HCT116 (cell line): ENCODE data around the gene CUL5. TPM values are rescaled to one million over a fixed set of nuclear protein-coding genes. Genes with fewer than 3 reads are reported as not detected.

Experiments used
- ATAC-seq: fragments of 200-7000 bp; cut with Tn5 transposase; 2 replicates; pipeline ENCODE4 v1.9.1; 2020; ENCODE audit warnings: mild to moderate bottlenecking, moderate library complexity
- BruUV-seq: library from RNA; stranded (reverse); fragments of 400-500 nt; replicated peaks from 2 replicates; lab custom pipeline; 2021; lab: Mats Ljungman, UMichigan
- CTCF ChIA-PET: fragments of 300-600 bp; sonication (Branson Sonifier 250); formaldehyde crosslinking; loops from one replicate; lab custom pipeline; 2021; ENCODE audit warnings: antibody characterized with exemption; lab: Charles Lee
- POLR2A ChIA-PET: fragments of 300-600, 350-600 bp; sonication (Branson Sonifier 250); formaldehyde crosslinking; loops from one replicate; lab custom pipeline; 2021; ENCODE audit warnings: antibody characterized with exemption; lab: Charles Lee
- RAD21 ChIA-PET, 2 experiments: fragments of 300-600 bp; sonication (Branson Sonifier 250); formaldehyde crosslinking; loops; one replicate each; lab custom pipeline; 2023; ENCODE audit warnings: low total read pairs in 2 of 2; ENCODE audit not compliant: uncharacterized antibody in 2 of 2, unreplicated experiment in 2 of 2, low non-redundant PET in 1 of 2; lab: Charles Lee
- DNase-seq: peaks from one replicate; pipeline ENCODE4 v3.0.0-alpha.2; 2010; ENCODE audit warnings: low read depth, low spot score
- H2AFZ ChIP-seq: fragments of 200-600 bp; shearing (Covaris generic), sonication (generic); 2 replicates; pipeline ENCODE4 v1.6.1; 2017; ENCODE audit warnings: low read depth, mixed run types, mixed read lengths, antibody characterized with exemption, low read length; ENCODE audit not compliant: poor library complexity, severe bottlenecking
- H3K27ac ChIP-seq: 2 replicates; pipeline ENCODE4 v1.5.1; 2012; ENCODE audit warnings: low read depth, low read length
- H3K27me3 ChIP-seq: fragments of 200-600 bp; sonication (generic); 2 replicates; pipeline ENCODE4 v1.6.1; 2016; ENCODE audit warnings: mixed run types, low read length, mixed read lengths; ENCODE audit not compliant: insufficient read depth
- H3K36me3 ChIP-seq, 2 experiments: fragments of 200-500 bp in 1 of 2; fragments of 200-600 bp in 1 of 2; sonication (Bioruptor generic) in 1 of 2; sonication (generic) in 1 of 2; 2 replicates each; pipeline versions ENCODE4 v1.5.1 to v1.6.1; 2014 to 2016; ENCODE audit warnings: low read length in 2 of 2, inconsistent platforms in 1 of 2, mixed read lengths in 1 of 2, mixed run types in 1 of 2; ENCODE audit not compliant: insufficient read depth in 2 of 2, control insufficient read depth in 1 of 2
- H3K4me1 ChIP-seq, 2 experiments: fragments of 200-600 bp in 1 of 2; sonication (generic) in 1 of 2; 2 replicates each; pipeline versions ENCODE4 v1.5.1 to v1.6.1; 2012 to 2017; ENCODE audit warnings: low read length in 2 of 2, inconsistent platforms in 1 of 2, mild to moderate bottlenecking in 1 of 2, mixed read lengths in 1 of 2, mixed run types in 1 of 2, moderate library complexity in 1 of 2; ENCODE audit not compliant: insufficient read depth in 2 of 2, control insufficient read depth in 1 of 2
- H3K4me2 ChIP-seq: fragments of 200-600 bp; sonication (generic); 2 replicates; pipeline ENCODE4 v1.6.1; 2017; ENCODE audit warnings: mixed run types, low read length, mixed read lengths
- H3K4me3 ChIP-seq, 2 experiments: fragments of 200-600 bp in 1 of 2; sonication (generic) in 1 of 2; replicated peaks in 1 of 2; 2 replicates each; pipeline ENCODE4 v1.5.1; 2011 to 2016; ENCODE audit warnings: low read length in 2 of 2, control low read depth in 1 of 2, low read depth in 1 of 2, mild to moderate bottlenecking in 1 of 2, mixed read lengths in 1 of 2, mixed run types in 1 of 2
- H3K79me2 ChIP-seq: fragments of 200-600 bp; sonication (generic); 2 replicates; pipeline ENCODE4 v1.6.1; 2017; ENCODE audit warnings: mild to moderate bottlenecking, mixed run types, low read length, moderate library complexity, mixed read lengths; ENCODE audit not compliant: insufficient read depth
- H3K9ac ChIP-seq: fragments of 200-600 bp; sonication (generic); 2 replicates; pipeline ENCODE4 v1.6.1; 2016; ENCODE audit warnings: low read length, mixed read lengths
- H3K9me2 ChIP-seq: fragments of 200-600 bp; sonication (generic), shearing (Covaris generic); 2 replicates; pipeline ENCODE4 v1.6.1; 2017; ENCODE audit warnings: mixed run types, mild to moderate bottlenecking, moderate library complexity; ENCODE audit not compliant: insufficient read depth
- H3K9me3 ChIP-seq, 2 experiments: fragments of 200-500 bp in 1 of 2; fragments of 200-600 bp in 1 of 2; sonication (Bioruptor generic) in 1 of 2; sonication (generic) in 1 of 2; 2 replicates each; pipeline ENCODE4 v1.6.1; 2014 to 2017; ENCODE audit warnings: low read length in 2 of 2, mixed read lengths in 2 of 2, inconsistent platforms in 1 of 2, low read depth in 1 of 2, mild to moderate bottlenecking in 1 of 2, mixed run types in 1 of 2, moderate library complexity in 1 of 2; ENCODE audit not compliant: control insufficient read depth in 1 of 2, insufficient read depth in 1 of 2
- H4K20me1 ChIP-seq: fragments of 200-600 bp; sonication (generic), shearing (Covaris generic); 2 replicates; pipeline ENCODE4 v1.6.1; 2017; ENCODE audit warnings: mixed run types, mild to moderate bottlenecking, moderate library complexity; ENCODE audit not compliant: insufficient read depth
- ATF3 ChIP-seq: IDR thresholded peaks from 2 replicates; pipeline ENCODE4 v1.6.1; 2012
- CEBPB ChIP-seq: IDR thresholded peaks from 2 replicates; pipeline ENCODE4 v1.6.1; 2012; ENCODE audit warnings: low read depth
- CTCF ChIP-seq, 3 experiments: fragments of 200-600 bp in 1 of 3; sonication (generic) in 1 of 3; IDR thresholded peaks in 2 of 3; conservative IDR thresholded peaks in 1 of 3; 2 replicates each; pipeline ENCODE4 v1.5.1; 2012 to 2017; ENCODE audit warnings: low read depth in 2 of 3, low read length in 2 of 3, antibody characterized with exemption in 1 of 3, borderline replicate concordance in 1 of 3, control low read depth in 1 of 3, mild to moderate bottlenecking in 1 of 3, mixed read lengths in 1 of 3, mixed run types in 1 of 3, moderate library complexity in 1 of 3; ENCODE audit not compliant: insufficient read depth in 1 of 3
- EGR1 ChIP-seq: IDR thresholded peaks from 2 replicates; pipeline ENCODE4 v1.6.1; 2012; ENCODE audit warnings: low read depth
- ELF1 ChIP-seq: IDR thresholded peaks from 2 replicates; pipeline ENCODE4 v1.6.1; 2012; ENCODE audit warnings: low read depth, borderline replicate concordance
- EZH2 ChIP-seq: fragments of 200-600 bp; sonication (generic); IDR thresholded peaks from 2 replicates; pipeline ENCODE4 v1.6.1; 2017; ENCODE audit warnings: antibody characterized with exemption, mixed run types
- EZH2phosphoT487 ChIP-seq: fragments of 200-600 bp; IDR thresholded peaks from 2 replicates; pipeline ENCODE4 v1.6.1; 2018; ENCODE audit warnings: antibody characterized with exemption, borderline replicate concordance
- FOSL1 ChIP-seq: IDR thresholded peaks from 2 replicates; pipeline ENCODE4 v1.6.1; 2012; ENCODE audit warnings: low read depth
- JUND ChIP-seq: IDR thresholded peaks from 2 replicates; pipeline ENCODE4 v1.6.1; 2012
- POLR2A ChIP-seq: IDR thresholded peaks from 2 replicates; pipeline ENCODE4 v1.7.0; 2011; ENCODE audit warnings: borderline replicate concordance; ENCODE audit not compliant: insufficient read depth, insufficient read length; ENCODE audit errors: extremely low read depth
- POLR2AphosphoS5 ChIP-seq: IDR thresholded peaks from 2 replicates; pipeline ENCODE4 v1.6.1; 2011; ENCODE audit warnings: mild to moderate bottlenecking, low read depth, low read length, moderate library complexity
- SIN3A ChIP-seq: IDR thresholded peaks from 2 replicates; pipeline ENCODE4 v1.6.1; 2012; ENCODE audit warnings: low read depth
- SP1 ChIP-seq: IDR thresholded peaks from 2 replicates; pipeline ENCODE4 v1.6.1; 2012; ENCODE audit warnings: low read depth
- SRF ChIP-seq: IDR thresholded peaks from 2 replicates; pipeline ENCODE4 v1.6.1; 2012; ENCODE audit warnings: low read depth
- YY1 ChIP-seq: IDR thresholded peaks from 2 replicates; pipeline ENCODE4 v1.6.1; 2011; ENCODE audit warnings: low read length, low read depth, moderate library complexity, mild to moderate bottlenecking; ENCODE audit not compliant: insufficient replicate concordance; ENCODE audit errors: extremely low read depth
- ZFX ChIP-seq: fragments of 450-650 bp; IDR thresholded peaks from 2 replicates; pipeline ENCODE4 v1.6.1; 2017
- ZNF274 ChIP-seq: fragments of 200-500 bp; sonication (Bioruptor generic); IDR thresholded peaks from 2 replicates; pipeline ENCODE4 v1.6.1; 2014; ENCODE audit warnings: mild to moderate bottlenecking, low read depth, low read length, inconsistent platforms
- intact Hi-C: fragments of 100-400 bp; cut with micrococcal nuclease; formaldehyde crosslinking; loops from 2 replicates; pipeline ENCODE4 v1.10.0; 2022
- total RNA-seq: library from RNA; stranded (reverse); gene quantifications from one replicate; pipeline ENCODE4 v1.2.1, GENCODE V29; 2021; ENCODE audit not compliant: unreplicated experiment

CUL5 gene
- total RNA-seq, 1 experiment from 2014 or later = 41.9 TPM

GRCh38 chr11:108002476-108002875 lies 6.2 kb upstream of the CUL5 start:
- H2AFZ ChIP-seq = no peak overlapping the region
- no peaks in the 10 kb centered on the region for H3K36me3 ChIP-seq
- H3K4me3 ChIP-seq = no peak overlapping the region
- ChIA-PET CTCF (no interaction called here), RAD21 (no interaction called here), POLR2A (no interaction called here)
- TF ChIP-seq JUND (no peak), SRF (no peak), SIN3A (no peak), ZNF274 (no peak), POLR2AphosphoS5 (no peak), ATF3 (no peak), FOSL1 (no peak), SP1 (no peak), EGR1 (no peak), ELF1 (no peak)
- no peaks in the 10 kb centered on the region for H3K27me3 ChIP-seq
- H3K9me2 ChIP-seq = no peaks in the 10 kb centered on the region
- H3K27ac ChIP-seq = no peak overlapping the region
- ATAC-seq = no peak
- H3K4me1 ChIP-seq = peaks cover 0 to 10% of the 10 kb centered on the region in 2 experiments; a peak in 1 of 4 replicates
- DNase-seq = no peak
- no peaks in the 10 kb centered on the region for H3K9me3 ChIP-seq
- H3K9ac ChIP-seq = no peak overlapping the region
- no peaks in the 10 kb centered on the region for H3K79me2 ChIP-seq
- BruUV-seq = no TSS peak
- H3K4me2 ChIP-seq = no peak overlapping the region
- intact Hi-C loops = no loop called here
- H4K20me1 ChIP-seq = no peaks in the 10 kb centered on the region

- TF ChIP-seq EZH2phosphoT487 (no peak), YY1 (no peak), SIN3A (no peak), CEBPB (no peak), CTCF (IDR thresholded peaks at IDR 0.05 in 2 of 3, conservative IDR thresholded peaks at IDR 0.05 in 1 of 3; ENCODE audit: borderline replicate concordance in 1 of 3, insufficient read depth in 1 of 3, low read depth in 2 of 3, low read length in 2 of 3) (no peak), ZFX (no peak), EGR1 (no peak), POLR2A (no peak), JUND (no peak), SRF (no peak), ATF3 (no peak), EZH2 (no peak)
- TF ChIP-seq, all 23 proteins: peak for 0
- H3K36me3 ChIP-seq = no peaks in the 10 kb centered on the region
- H3K79me2 ChIP-seq = no peaks in the 10 kb centered on the region
- BruUV-seq = no TSS peak
- DNase-seq = no peak
- H3K4me1 ChIP-seq = peaks cover 0 to 15% of the 10 kb centered on the region in 2 experiments; a peak in 2 of 4 replicates
- no peaks in the 10 kb centered on the region for H4K20me1 ChIP-seq
- H3K9ac ChIP-seq = no peak overlapping the region
- H3K4me2 ChIP-seq = no peak overlapping the region
- CTCF ChIA-PET = no interaction called here
- intact Hi-C loops = no loop called here
- no peaks in the 10 kb centered on the region for H3K9me3 ChIP-seq
- no peaks in the 10 kb centered on the region for H3K27me3 ChIP-seq
- H3K9me2 ChIP-seq = no peaks in the 10 kb centered on the region
- POLR2A ChIA-PET = no interaction called here
- H3K4me3 ChIP-seq = no peak overlapping the region
- no peak overlapping the region for H3K27ac ChIP-seq
- no peak overlapping the region for H2AFZ ChIP-seq
- RAD21 ChIA-PET = no interaction called here
- no peak for ATAC-seq
Observed at GRCh38 chr11:108003623-108004022, 5.1 kb upstream of the CUL5 start.
